Peyer's patch (tissue), 4 donors: ENCODE data around the gene SPRED3. TPM values are rescaled to one million over a fixed set of nuclear protein-coding genes. Genes with fewer than 3 reads are reported as not detected.
"Not testable (repeated sequence)": the region's sequence is repeated elsewhere in the genome, so short reads cannot be mapped to it uniquely, and the experiment has no call there.

Source experiments
- DNase-seq, 3 donors: peaks; one replicate each; pipeline ENCODE4 v3.0.0-alpha.2; 2017 to 2019
- H3K27ac ChIP-seq, 4 donors: fragments of 200-600 bp; sonication (generic); one replicate each; pipeline ENCODE4 v1.5.1; 2016 to 2019
- H3K27me3 ChIP-seq, 2 donors: fragments of 200-600 bp; sonication (generic); one replicate each; pipeline ENCODE4 v1.5.1; 2019
- H3K36me3 ChIP-seq, 3 donors: fragments of 200-600 bp; sonication (generic); one replicate each; pipeline ENCODE4 v1.5.1; 2016 to 2019
- H3K4me1 ChIP-seq, 4 donors: fragments of 200-600 bp; sonication (generic); one replicate each; pipeline ENCODE4 v1.5.1; 2016 to 2019
- H3K4me3 ChIP-seq, 4 donors: fragments of 200-600 bp; sonication (generic); 1 replicate in 3 of 4; 2 replicates in 1 of 4; pipeline ENCODE4 v1.5.1; 2016 to 2019; ENCODE audit warnings: mild to moderate bottlenecking in 1 of 4
- H3K9me3 ChIP-seq, 4 donors: fragments of 200-600 bp; sonication (generic); one replicate each; pipeline ENCODE4 v1.5.1; 2016 to 2019; ENCODE audit warnings: mild to moderate bottlenecking in 1 of 4
- CTCF ChIP-seq, 6 experiments: fragments of 450-650 bp in 4 of 6; fragments of 200-600 bp in 2 of 6; sonication (generic) in 1 of 6; IDR thresholded peaks; one replicate each; pipeline ENCODE4 v1.5.1; 2017 to 2019; ENCODE audit warnings: antibody characterized with exemption in 6 of 6, mild to moderate bottlenecking in 3 of 6, moderate library complexity in 1 of 6
- POLR2A ChIP-seq, 2 donors: fragments of 450-650 bp; IDR thresholded peaks; one replicate each; pipeline ENCODE4 v1.5.1; 2017; ENCODE audit warnings: antibody characterized with exemption in 2 of 2, mild to moderate bottlenecking in 2 of 2, moderate library complexity in 2 of 2
- total RNA-seq, 4 donors: library from RNA; depleted of rRNA; stranded (reverse); fragments of >200 nt; gene quantifications; one replicate each; pipeline ENCODE4 v1.1.0, GENCODE V29; 2016

Gene SPRED3
- total RNA-seq, 4 donors from 2014 or later = 0.88 to 5.9 (median 2.4) TPM; not detected in 1

- peak in 1 of 3 donors; percentile 39 for DNase-seq
- no peak overlapping the region for H3K4me3 ChIP-seq
- H3K36me3 ChIP-seq = peaks cover 0 to 18% (median 0%) of the 10 kb centered on the region in 3 donors
- no peak for TF ChIP-seq POLR2A (IDR thresholded peaks at IDR 0.05)
- TF ChIP-seq CTCF (IDR thresholded peaks at IDR 0.05) = no peak
- H3K9me3 ChIP-seq = no peaks in the 10 kb centered on the region
- no peaks in the 10 kb centered on the region for H3K27me3 ChIP-seq
- no peak overlapping the region for H3K27ac ChIP-seq
- H3K4me1 ChIP-seq = no peaks in the 10 kb centered on the region
These were observed 22.7 kb downstream of the SPRED3 start for GRCh38 chr19:38411041-38411712.

GRCh38 chr19:38411898-38412297, 23.4 kb downstream of the SPRED3 start:
- H3K9me3 ChIP-seq, H3K27me3 ChIP-seq, H3K4me3 ChIP-seq, H3K27ac ChIP-seq, H3K4me1 ChIP-seq, DNase-seq: not testable (repeated sequence)
- H3K36me3 ChIP-seq = peaks cover 0 to 11% (median 0%) of the 10 kb centered on the region in 3 donors

GRCh38 chr19:38412491-38412890, 24.0 kb downstream of the SPRED3 start:
- H3K27me3 ChIP-seq = no peaks in the 10 kb centered on the region
- H3K9me3 ChIP-seq = no peaks in the 10 kb centered on the region
- H3K4me1 ChIP-seq = no peaks in the 10 kb centered on the region
- peak in 1 of 3 donors; percentile 29 for DNase-seq
- no peak overlapping the region for H3K27ac ChIP-seq
- peaks cover 0 to 6% (median 0%) of the 10 kb centered on the region in 3 donors for H3K36me3 ChIP-seq
- no peak overlapping the region for H3K4me3 ChIP-seq
- TF ChIP-seq POLR2A (IDR thresholded peaks at IDR 0.05) (no peak), CTCF (IDR thresholded peaks at IDR 0.05) (no peak)

- Histone ChIP-seq H3K27ac (no peak overlapping the region), H3K4me3 (no peak overlapping the region)
- TF ChIP-seq CTCF (IDR thresholded peaks at IDR 0.05) (no peak), POLR2A (IDR thresholded peaks at IDR 0.05) (no peak)
These were observed 24.5 kb downstream of the SPRED3 start for GRCh38 chr19:38412961-38413360.

GRCh38 chr19:38413416-38413815, 24.9 kb downstream of the SPRED3 start:
- no peak for DNase-seq
- TF ChIP-seq CTCF (IDR thresholded peaks at IDR 0.05) (no peak), POLR2A (IDR thresholded peaks at IDR 0.05) (no peak)
- Histone ChIP-seq H3K27me3 (no peaks in the 10 kb centered on the region), H3K4me1 (peaks cover 0 to 5% (median 5%) of the 10 kb centered on the region in 4 donors), H3K4me3 (no peak overlapping the region), H3K36me3 (peaks cover 0 to 3% (median 0%) of the 10 kb centered on the region in 3 donors), H3K27ac (no peak overlapping the region), H3K9me3 (no peaks in the 10 kb centered on the region)

More at GRCh38 chr19:38412961-38413360, 24.5 kb downstream of the SPRED3 start:
- Histone ChIP-seq H3K4me1 (peaks cover 0 to under 1% (median under 1%) of the 10 kb centered on the region in 4 donors), H3K9me3 (no peaks in the 10 kb centered on the region), H3K36me3 (peaks cover 0 to 6% (median 0%) of the 10 kb centered on the region in 3 donors), H3K27me3 (no peaks in the 10 kb centered on the region)
- DNase-seq = peak in 1 of 3 donors; percentile 15

- H3K9me3 ChIP-seq = no peaks in the 10 kb centered on the region
- H3K4me3 ChIP-seq = peak overlapping the region in 1 of 4 donors; percentile 51
- peaks cover 0 to 6% (median 5%) of the 10 kb centered on the region in 4 donors for H3K4me1 ChIP-seq
- H3K36me3 ChIP-seq = no peaks in the 10 kb centered on the region
- TF ChIP-seq POLR2A (IDR thresholded peaks at IDR 0.05) (no peak), CTCF (IDR thresholded peaks at IDR 0.05) (no peak)
- no peaks in the 10 kb centered on the region for H3K27me3 ChIP-seq
- H3K27ac ChIP-seq = peak overlapping the region in 1 of 4 donors; percentile 58
- no peak for DNase-seq
These were observed 28.6 kb downstream of the SPRED3 start for GRCh38 chr19:38417146-38417543.
